ENCODE measurements around the gene RAD51B. TPM values are rescaled to one million over a fixed set of nuclear protein-coding genes. Genes with fewer than 3 reads are reported as not detected.

The RAD51B gene
- total and polyA plus RNA-seq, 9 donors, result 21.6 to 70.1 (median 35.1) TPM

DNA sequence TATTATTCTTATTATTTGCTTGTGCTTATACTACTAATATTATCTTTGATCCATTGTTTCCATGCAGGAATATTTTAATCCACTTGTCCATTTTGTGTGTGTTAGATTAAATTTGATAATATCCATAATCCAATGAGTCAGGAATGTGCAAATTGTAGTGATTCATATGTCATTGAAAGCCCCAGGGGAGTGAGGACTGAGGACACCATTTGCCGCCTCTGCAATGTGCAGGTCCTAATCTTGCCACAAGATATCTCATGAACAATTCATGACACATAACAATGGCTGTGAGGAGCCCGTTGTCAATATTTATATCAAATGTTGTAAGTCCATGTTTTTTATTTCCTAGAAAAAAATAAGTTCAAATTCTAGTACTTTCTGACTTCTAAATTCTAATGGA, 722.8 kb downstream of the RAD51B start:
- H3K4me3 ChIP-seq, result no peak overlapping the region
- no peak overlapping the region for H3K27ac ChIP-seq
- intact Hi-C loops (cut with DNase I), result loop anchor here in 2 of 4 donors (10.0 kb wide), 3 partner anchors 148 to 598 kb away; no protein-coding TSS in a partner anchor
- H3K27me3 ChIP-seq, result no peaks in the 10 kb centered on the region
- H3K36me3 ChIP-seq, result no peaks in the 10 kb centered on the region
- 93 to 98% (median 94%) methylated on average over 2 of the region's 2 CpGs for WGBS, 3 donors
- no peaks in the 10 kb centered on the region for H3K9me3 ChIP-seq
- H3K4me1 ChIP-seq (ENCODE audit: insufficient read depth), result peaks cover 15% of the 10 kb centered on the region
- DNase-seq, result no peak
- no peak for TF ChIP-seq POLR2A (IDR thresholded peaks at IDR 0.05)
- TF ChIP-seq, protein P1, sequence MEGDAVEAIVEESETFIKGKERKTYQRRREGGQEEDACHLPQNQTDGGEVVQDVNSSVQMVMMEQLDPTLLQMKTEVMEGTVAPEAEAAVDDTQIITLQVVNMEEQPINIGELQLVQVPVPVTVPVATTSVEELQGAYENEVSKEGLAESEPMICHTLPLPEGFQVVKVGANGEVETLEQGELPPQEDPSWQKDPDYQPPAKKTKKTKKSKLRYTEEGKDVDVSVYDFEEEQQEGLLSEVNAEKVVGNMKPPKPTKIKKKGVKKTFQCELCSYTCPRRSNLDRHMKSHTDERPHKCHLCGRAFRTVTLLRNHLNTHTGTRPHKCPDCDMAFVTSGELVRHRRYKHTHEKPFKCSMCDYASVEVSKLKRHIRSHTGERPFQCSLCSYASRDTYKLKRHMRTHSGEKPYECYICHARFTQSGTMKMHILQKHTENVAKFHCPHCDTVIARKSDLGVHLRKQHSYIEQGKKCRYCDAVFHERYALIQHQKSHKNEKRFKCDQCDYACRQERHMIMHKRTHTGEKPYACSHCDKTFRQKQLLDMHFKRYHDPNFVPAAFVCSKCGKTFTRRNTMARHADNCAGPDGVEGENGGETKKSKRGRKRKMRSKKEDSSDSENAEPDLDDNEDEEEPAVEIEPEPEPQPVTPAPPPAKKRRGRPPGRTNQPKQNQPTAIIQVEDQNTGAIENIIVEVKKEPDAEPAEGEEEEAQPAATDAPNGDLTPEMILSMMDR (IDR thresholded peaks at IDR 0.05), result no peak
- no peak for TF ChIP-seq EP300 (IDR thresholded peaks at IDR 0.05)

DNA sequence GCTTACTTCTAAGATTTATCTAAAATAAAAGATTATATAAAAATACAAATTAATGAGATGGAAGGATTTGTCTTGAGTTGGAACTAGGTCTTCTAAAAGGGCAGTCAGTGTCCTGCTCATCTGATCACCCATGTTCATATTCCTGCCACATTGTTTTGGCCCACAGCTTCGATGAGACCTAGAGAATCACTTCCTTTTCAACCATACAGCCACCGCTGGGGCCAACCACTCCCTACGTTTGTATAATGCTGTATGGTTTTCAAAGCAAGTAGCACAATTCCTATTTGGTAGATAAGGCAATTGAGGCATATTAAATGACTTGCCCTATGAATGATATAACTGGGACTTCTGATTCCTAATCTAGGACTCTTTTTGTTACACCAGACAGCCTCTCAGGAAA, 723.9 kb downstream of the RAD51B start:
- H3K27ac ChIP-seq, result peak overlapping the region in 1 of 2 donors; percentile 67
- TF ChIP-seq EP300 (IDR thresholded peaks at IDR 0.05), result no peak
- no peak for TF ChIP-seq POLR2A (IDR thresholded peaks at IDR 0.05)
- TF ChIP-seq, protein P1 (IDR thresholded peaks at IDR 0.05), result no peak
- H3K9me3 ChIP-seq, result no peaks in the 10 kb centered on the region
- WGBS, 3 donors, result 63 to 84% (median 78%) methylated on average over 3 of the region's 3 CpGs
- H3K36me3 ChIP-seq, result no peaks in the 10 kb centered on the region
- no peak overlapping the region for H3K4me3 ChIP-seq
- no peaks in the 10 kb centered on the region for H3K27me3 ChIP-seq
- peaks cover 22% of the 10 kb centered on the region for H3K4me1 ChIP-seq (ENCODE audit: insufficient read depth)
- intact Hi-C loops (cut with DNase I), result loop anchor here in 2 of 4 donors (10.0 kb wide), 3 partner anchors 149 to 599 kb away; no protein-coding TSS in a partner anchor
- no peak for DNase-seq

DNA sequence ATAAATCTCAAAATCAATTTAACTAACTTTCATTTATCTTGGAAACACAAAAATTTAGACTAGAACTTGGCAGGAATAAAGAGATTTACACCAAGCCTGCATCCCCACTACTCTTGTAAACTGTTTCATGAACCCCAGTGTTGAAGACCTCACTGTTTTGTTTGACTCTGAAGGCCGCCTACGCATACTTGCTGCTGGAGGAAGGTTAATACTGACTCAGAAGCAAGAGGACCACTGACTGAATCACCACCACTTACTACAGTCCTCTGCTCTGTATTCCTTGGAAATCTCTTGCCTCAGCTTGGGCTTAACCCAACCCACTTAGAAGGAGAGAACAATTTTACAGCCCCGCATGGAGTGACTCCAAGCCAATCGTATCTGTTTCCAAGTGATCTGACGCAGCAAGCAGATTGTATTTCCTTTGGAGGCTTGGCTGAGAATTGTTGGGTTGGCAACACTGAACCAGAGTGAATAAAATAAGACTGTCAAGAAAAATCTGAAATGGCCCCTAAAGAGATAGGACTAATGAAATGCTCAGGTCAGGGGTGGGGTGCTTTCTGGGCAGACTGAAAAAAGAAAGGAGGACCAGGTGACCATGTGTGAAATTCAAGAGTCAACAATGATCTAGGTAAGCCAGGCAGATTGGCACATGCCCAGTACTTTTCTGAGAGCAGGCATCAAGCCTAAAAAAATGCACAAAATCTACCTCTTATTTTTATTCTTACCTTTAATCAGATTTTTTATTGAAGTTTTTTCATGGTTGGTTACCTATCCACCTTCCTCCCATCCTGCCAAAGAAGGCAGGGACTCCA, 724.7 kb downstream of the RAD51B start:
- no peaks in the 10 kb centered on the region for H3K36me3 ChIP-seq
- TF ChIP-seq, protein P1 (IDR thresholded peaks at IDR 0.05), result no peak
- TF ChIP-seq POLR2A (IDR thresholded peaks at IDR 0.05), result no peak
- H3K9me3 ChIP-seq, result no peaks in the 10 kb centered on the region
- no peak overlapping the region for H3K4me3 ChIP-seq
- 20 to 43% (median 22%) methylated on average over 5 of the region's 5 CpGs for WGBS, 3 donors
- H3K4me1 ChIP-seq (ENCODE audit: insufficient read depth), result peaks cover 29% of the 10 kb centered on the region
- intact Hi-C loops (cut with DNase I), result loop anchor here in 2 of 4 donors (10.0 kb wide), 3 partner anchors 149 to 599 kb away; no protein-coding TSS in a partner anchor
- peak; percentile 70 to 91 (median 77) for DNase-seq
- H3K27ac ChIP-seq, result peak overlapping the region in 1 of 2 donors; percentile 67
- no peaks in the 10 kb centered on the region for H3K27me3 ChIP-seq

- Histone ChIP-seq H3K27ac (peak overlapping the region; percentile 78 to 92), H3K9me3 (no peaks in the 10 kb centered on the region), H3K27me3 (no peaks in the 10 kb centered on the region), H3K36me3 (no peaks in the 10 kb centered on the region), H3K4me3 (no peak overlapping the region), H3K4me1 (ENCODE audit: insufficient read depth) (peaks cover 40% of the 10 kb centered on the region)
- WGBS, 3 donors, result 79 to 96% (median 90%) methylated on average over 5 of the region's 5 CpGs
- intact Hi-C loops (cut with DNase I), result loop anchor here (2.0 to 10.0 kb wide), 8 partner anchors 110 to 602 kb away; partner anchors contain the start of gene ZFP36L1 (in 2 of the 4)
- no peak for TF ChIP-seq EP300 (IDR thresholded peaks at IDR 0.05)
- TF ChIP-seq POLR2A (IDR thresholded peaks at IDR 0.05), result no peak
- TF ChIP-seq, protein P1 (IDR thresholded peaks at IDR 0.05), result no peak
- peak in 1 of 5 donors; percentile 53 for DNase-seq
Measured at GRCh38 chr14:68546839-68547238, 727.3 kb downstream of the RAD51B start.

All from ovary (tissue), 9 donors.